Hepatocyte (in vitro differentiated cells): ENCODE measurements around the gene LHFPL2. TPM values are rescaled to one million over a fixed set of nuclear protein-coding genes. Genes with fewer than 3 reads are reported as not detected.
A peak's percentile ranks its signal among the peaks of the same experiment; 100 is the strongest.

Source experiments
- DNase-seq: peaks from one replicate; pipeline ENCODE4 v3.0.0-alpha.2; 2016; ENCODE audit warnings: low spot score
- H2AFZ ChIP-seq: fragments of 200-600 bp; sonication (generic); 2 replicates; pipeline ENCODE4 v1.6.0; 2016; ENCODE audit warnings: antibody characterized with exemption, mild to moderate bottlenecking
- H3K27ac ChIP-seq: fragments of 200-600 bp; sonication (generic); 2 replicates; pipeline ENCODE4 v1.5.1; 2016; ENCODE audit warnings: mild to moderate bottlenecking
- H3K27me3 ChIP-seq: fragments of 200-600 bp; sonication (generic); 2 replicates; pipeline ENCODE4 v1.6.1; 2016
- H3K36me3 ChIP-seq: fragments of 200-600 bp; sonication (generic); replicated peaks from 2 replicates; pipeline ENCODE4 v1.5.1; 2016; ENCODE audit warnings: low read depth; ENCODE audit not compliant: insufficient read depth
- H3K4me1 ChIP-seq: fragments of 200-600 bp; sonication (generic); 2 replicates; pipeline ENCODE4 v1.5.1; 2016; ENCODE audit warnings: mild to moderate bottlenecking, moderate library complexity; ENCODE audit not compliant: insufficient read depth
- H3K4me2 ChIP-seq: fragments of 200-600 bp; sonication (generic); 2 replicates; pipeline ENCODE4 v1.6.0; 2016
- H3K4me3 ChIP-seq: fragments of 200-600 bp; sonication (generic); 2 replicates; pipeline ENCODE4 v1.5.1; 2016; ENCODE audit warnings: mild to moderate bottlenecking
- H3K79me2 ChIP-seq: fragments of 200-600 bp; sonication (generic); 2 replicates; pipeline ENCODE4 v1.6.0; 2017; ENCODE audit warnings: mild to moderate bottlenecking
- H3K9me2 ChIP-seq: fragments of 200-600 bp; sonication (generic); replicated peaks from 2 replicates; pipeline ENCODE4 v1.6.0; 2017; ENCODE audit warnings: mild to moderate bottlenecking; ENCODE audit not compliant: insufficient read depth
- H3K9me3 ChIP-seq: fragments of 200-600 bp; sonication (generic); 2 replicates; pipeline ENCODE4 v1.5.1; 2016; ENCODE audit warnings: low read depth, mild to moderate bottlenecking
- H4K20me1 ChIP-seq: fragments of 200-600 bp; sonication (generic); 2 replicates; pipeline ENCODE4 v1.6.0; 2016; ENCODE audit warnings: mild to moderate bottlenecking; ENCODE audit not compliant: insufficient read depth, poor library complexity, severe bottlenecking
- EZH2 ChIP-seq: fragments of 200-600 bp; sonication (generic); IDR thresholded peaks from 2 replicates; pipeline ENCODE4 v1.6.1; 2016; ENCODE audit warnings: antibody characterized with exemption, mild to moderate bottlenecking, borderline replicate concordance
- EZH2phosphoT487 ChIP-seq: fragments of 200-600 bp; sonication (generic); IDR thresholded peaks from one replicate; pipeline ENCODE4 v1.6.1; 2018; ENCODE audit warnings: antibody characterized with exemption, mild to moderate bottlenecking, low read depth, moderate library complexity; ENCODE audit not compliant: unreplicated experiment, severe bottlenecking
- whole genome bisulfite sequencing: methylation state at CpG from one replicate; pipeline ENCODE4 v1.1.6; 2016; ENCODE audit warnings: low lambda C conversion rate; ENCODE audit errors: missing lambda C conversion rate; 5-methylcytosine and 5-hydroxymethylcytosine counted together
- polyA plus RNA-seq: library from polyadenylated mRNA; unstranded; fragments of >200 nt; fragmentation: Nextera tagmentation; extraction: Ambion mirVana; gene quantifications from 2 replicates; pipeline ENCODE4 v1.2.1, GENCODE V29; 2016
- total RNA-seq: library from RNA; depleted of rRNA; stranded (reverse); fragments of >200 nt; gene quantifications from 2 replicates; pipeline ENCODE4 v1.2.3, GENCODE V29; 2014
- TF ChIP-seq, protein P1 (sequence below): fragments of 200-600 bp; sonication (generic); IDR thresholded peaks from 2 replicates; pipeline ENCODE4 v1.5.1; 2016; ENCODE audit warnings: antibody characterized with exemption, mild to moderate bottlenecking; ENCODE audit not compliant: poor library complexity

Gene LHFPL2
- total and polyA plus RNA-seq, 2 experiments from 2014 or later, result 15.6 to 39.9 TPM

- TF ChIP-seq EZH2phosphoT487 (no peak), EZH2 (no peak)
- TF ChIP-seq, protein P1, sequence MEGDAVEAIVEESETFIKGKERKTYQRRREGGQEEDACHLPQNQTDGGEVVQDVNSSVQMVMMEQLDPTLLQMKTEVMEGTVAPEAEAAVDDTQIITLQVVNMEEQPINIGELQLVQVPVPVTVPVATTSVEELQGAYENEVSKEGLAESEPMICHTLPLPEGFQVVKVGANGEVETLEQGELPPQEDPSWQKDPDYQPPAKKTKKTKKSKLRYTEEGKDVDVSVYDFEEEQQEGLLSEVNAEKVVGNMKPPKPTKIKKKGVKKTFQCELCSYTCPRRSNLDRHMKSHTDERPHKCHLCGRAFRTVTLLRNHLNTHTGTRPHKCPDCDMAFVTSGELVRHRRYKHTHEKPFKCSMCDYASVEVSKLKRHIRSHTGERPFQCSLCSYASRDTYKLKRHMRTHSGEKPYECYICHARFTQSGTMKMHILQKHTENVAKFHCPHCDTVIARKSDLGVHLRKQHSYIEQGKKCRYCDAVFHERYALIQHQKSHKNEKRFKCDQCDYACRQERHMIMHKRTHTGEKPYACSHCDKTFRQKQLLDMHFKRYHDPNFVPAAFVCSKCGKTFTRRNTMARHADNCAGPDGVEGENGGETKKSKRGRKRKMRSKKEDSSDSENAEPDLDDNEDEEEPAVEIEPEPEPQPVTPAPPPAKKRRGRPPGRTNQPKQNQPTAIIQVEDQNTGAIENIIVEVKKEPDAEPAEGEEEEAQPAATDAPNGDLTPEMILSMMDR, result no peak
- Histone ChIP-seq H3K9me3 (no peaks in the 10 kb centered on the region), H2AFZ (no peak overlapping the region), H3K4me2 (peak overlapping the region; percentile 3), H3K4me3 (no peak overlapping the region), H3K4me1 (peaks cover 79% of the 10 kb centered on the region), H3K9me2 (no peaks in the 10 kb centered on the region), H3K27ac (peak overlapping the region; percentile 77), H3K27me3 (no peaks in the 10 kb centered on the region), H3K79me2 (peaks cover 50% of the 10 kb centered on the region), H3K36me3 (no peaks in the 10 kb centered on the region), H4K20me1 (no peaks in the 10 kb centered on the region)
- no peak for DNase-seq
- 50% methylated on average over 2 of the region's 2 CpGs for WGBS
Measured at GRCh38 chr5:78505860-78506259, 142.7 kb downstream of the LHFPL2 start.

GRCh38 chr5:78504704-78505677 is 143.6 kb downstream of the LHFPL2 start:
- Histone ChIP-seq H2AFZ (no peak overlapping the region), H4K20me1 (no peaks in the 10 kb centered on the region), H3K4me3 (no peak overlapping the region), H3K27me3 (no peaks in the 10 kb centered on the region), H3K9me2 (no peaks in the 10 kb centered on the region), H3K9me3 (no peaks in the 10 kb centered on the region), H3K79me2 (peaks cover 54% of the 10 kb centered on the region), H3K4me2 (no peak overlapping the region), H3K27ac (peak overlapping the region; percentile 77), H3K4me1 (peaks cover 77% of the 10 kb centered on the region), H3K36me3 (no peaks in the 10 kb centered on the region)
- DNase-seq, result peak; percentile 72
- no peak for TF ChIP-seq EZH2phosphoT487
- TF ChIP-seq, protein P1, result no peak
- no peak for TF ChIP-seq EZH2
- WGBS, result 40% methylated on average over 10 of the region's 10 CpGs

DNA sequence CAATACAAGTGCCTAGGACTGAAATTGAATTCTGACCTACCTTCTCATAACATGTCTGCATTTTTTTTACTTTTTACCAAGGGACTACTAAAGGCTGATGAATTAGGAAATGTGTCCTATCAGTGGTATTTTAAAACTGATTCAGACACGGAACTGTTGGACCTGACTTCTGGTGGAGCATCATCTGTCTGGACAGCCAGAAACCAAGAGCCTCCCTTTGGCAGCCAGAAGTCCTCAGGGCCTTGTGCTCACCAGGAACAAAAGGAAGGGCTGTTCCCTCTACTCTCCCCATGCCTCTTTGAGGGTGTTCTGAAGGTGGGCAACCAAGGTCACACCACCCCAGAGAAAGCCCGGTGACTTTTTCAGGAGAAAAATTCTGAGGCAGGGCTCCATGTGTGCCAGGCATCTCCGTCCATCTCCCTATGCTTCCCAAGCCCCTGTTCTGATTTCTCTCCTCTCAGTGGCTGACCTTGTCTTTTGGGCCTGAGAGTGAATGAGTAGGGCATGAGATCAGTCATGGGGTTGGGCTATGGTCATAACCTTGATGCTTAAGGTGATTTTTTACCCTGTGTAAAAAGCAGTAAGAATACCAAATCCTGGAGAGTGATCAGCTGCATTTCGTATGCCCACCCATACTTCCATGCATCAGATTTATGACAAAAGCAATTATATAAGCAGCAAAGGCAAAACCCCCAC is 144.5 kb downstream of the LHFPL2 start:
- Histone ChIP-seq H3K9me3 (no peaks in the 10 kb centered on the region), H3K79me2 (peaks cover 55% of the 10 kb centered on the region), H3K27ac (peak overlapping the region; percentile 48), H4K20me1 (no peaks in the 10 kb centered on the region), H3K4me3 (no peak overlapping the region), H3K27me3 (no peaks in the 10 kb centered on the region), H3K4me1 (peaks cover 77% of the 10 kb centered on the region), H2AFZ (no peak overlapping the region), H3K36me3 (no peaks in the 10 kb centered on the region), H3K4me2 (no peak overlapping the region), H3K9me2 (no peaks in the 10 kb centered on the region)
- TF ChIP-seq EZH2 (no peak), EZH2phosphoT487 (no peak)
- TF ChIP-seq, protein P1, result no peak
- WGBS, result 91% methylated on average over 4 of the region's 4 CpGs
- DNase-seq, result no peak
